ENCODE data around the gene VOPP1. TPM values are rescaled to one million over a fixed set of nuclear protein-coding genes. Genes with fewer than 3 reads are reported as not detected.

Gene VOPP1
- total and polyA plus RNA-seq, 12 donors, result 9.3 to 42.9 (median 22.8) TPM

GRCh38 chr7:55458351-55458750, 114.0 kb downstream of the VOPP1 start:
- ATAC-seq, result no peak
- Histone ChIP-seq H3K36me3 (peaks cover 0 to under 1% (median 0%) of the 10 kb centered on the region in 9 donors), H3K27ac (no peak overlapping the region), H3K9me3 (peaks cover 0 to 58% (median 3%) of the 10 kb centered on the region in 11 donors), H3K4me1 (no peaks in the 10 kb centered on the region), H3K27me3 (no peaks in the 10 kb centered on the region), H3K4me3 (no peak overlapping the region)
- WGBS, 2 donors, result 78 to 92% methylated on average over 1 of the region's 1 CpG
- no peak for DNase-seq
- no peak for TF ChIP-seq CTCF (IDR thresholded peaks at IDR 0.05)
- intact Hi-C loops (cut with DNase I), result no loop called here

DNA sequence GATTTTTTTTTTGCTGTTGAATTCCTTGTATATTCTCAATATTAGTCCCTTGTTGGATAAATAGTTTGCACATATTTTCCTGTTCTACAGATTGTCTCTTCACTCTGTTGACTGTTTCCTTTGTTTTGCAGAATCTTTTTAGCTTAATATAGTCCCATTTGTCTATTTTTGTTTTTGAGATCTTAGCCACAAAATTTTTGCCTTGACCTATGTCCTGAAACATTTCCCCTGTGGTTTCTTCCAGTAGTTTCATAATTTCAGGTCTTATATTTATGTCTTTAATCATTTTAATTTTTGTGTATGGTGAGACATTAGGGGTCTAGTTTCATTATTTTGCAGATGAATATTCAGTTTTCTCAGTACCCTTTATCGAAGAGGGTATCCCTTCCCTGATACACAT, 114.5 kb downstream of the VOPP1 start:
- Histone ChIP-seq H3K4me1 (no peaks in the 10 kb centered on the region), H3K9me3 (peaks cover 0 to 58% (median 3%) of the 10 kb centered on the region in 11 donors), H3K36me3 (no peaks in the 10 kb centered on the region), H3K4me3 (no peak overlapping the region), H3K27me3 (no peaks in the 10 kb centered on the region), H3K27ac (no peak overlapping the region)
- TF ChIP-seq CTCF (IDR thresholded peaks at IDR 0.05), result no peak
- 98 to 100% methylated on average over 1 of the region's 1 CpG for WGBS, 2 donors
- DNase-seq, result no peak
- intact Hi-C loops (cut with DNase I), result no loop called here
- ATAC-seq, result no peak

DNA sequence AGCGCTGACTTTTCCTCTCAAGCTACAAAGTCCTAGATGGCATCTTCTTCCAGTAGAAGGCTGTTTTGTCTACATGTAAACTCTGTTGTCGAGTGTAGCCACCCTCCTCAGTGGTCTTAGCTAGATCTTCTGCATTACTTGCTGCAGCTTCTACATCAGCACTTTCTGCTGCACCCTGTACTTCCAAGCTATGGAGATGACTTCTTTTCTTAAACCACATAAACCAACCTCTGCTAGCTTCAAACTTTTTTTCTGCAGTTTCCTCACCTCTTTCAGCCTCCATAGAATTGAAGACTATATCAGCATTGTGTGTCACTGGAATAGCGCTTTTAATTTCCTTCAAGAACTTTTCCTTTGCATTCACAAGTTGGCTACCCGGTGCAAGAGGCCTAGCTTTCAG, 119.3 kb downstream of the VOPP1 start:
- 83 to 94% methylated on average over 4 of the region's 4 CpGs for WGBS, 2 donors
- no peak overlapping the region for H3K27ac ChIP-seq
- DNase-seq, result no peak
- no peaks in the 10 kb centered on the region for H3K4me1 ChIP-seq
- H3K9me3 ChIP-seq, result peaks cover 0 to 27% (median 0%) of the 10 kb centered on the region in 11 donors
- intact Hi-C loops (cut with DNase I), result no loop called here
- H3K4me3 ChIP-seq, result no peak overlapping the region
- peaks cover 0 to 7% (median 0%) of the 10 kb centered on the region in 9 donors for H3K36me3 ChIP-seq
- no peak for TF ChIP-seq CTCF (IDR thresholded peaks at IDR 0.05)
- peaks cover 0 to 17% (median 12%) of the 10 kb centered on the region in 7 donors for H3K27me3 ChIP-seq
- ATAC-seq, result no peak

DNA sequence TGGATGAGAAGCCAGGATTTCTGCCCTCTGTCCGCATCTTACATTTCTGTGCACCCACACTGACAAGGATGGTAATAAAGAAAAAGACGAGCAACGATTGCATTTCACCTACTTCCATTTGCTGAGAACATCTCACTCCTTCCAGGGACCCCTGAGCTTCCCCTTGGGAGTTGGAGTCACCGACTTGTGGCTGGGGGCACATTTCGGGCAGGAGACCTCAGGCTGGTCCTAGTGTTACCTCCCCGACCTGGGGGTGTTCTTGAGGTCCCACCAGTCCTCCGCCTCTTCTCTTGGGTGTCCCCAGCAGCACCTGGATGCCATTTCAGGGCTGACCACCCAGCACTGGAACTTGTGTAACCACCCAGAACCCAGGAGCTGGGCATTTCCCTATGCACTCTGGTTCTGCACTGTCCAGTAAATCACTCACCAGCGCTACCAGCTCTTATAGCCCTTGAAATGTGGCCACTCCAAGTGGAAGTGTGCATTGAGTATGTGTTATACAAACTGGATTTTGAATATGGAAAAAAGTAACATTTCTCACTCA, 122.2 kb downstream of the VOPP1 start:
- intact Hi-C loops (cut with DNase I), result no loop called here

More for the DNA sequence above, 122.2 kb downstream of the VOPP1 start:
- Histone ChIP-seq H3K36me3 (peaks cover 0 to 7% (median 0%) of the 10 kb centered on the region in 9 donors), H3K4me1 (peaks cover 0 to 9% (median 0%) of the 10 kb centered on the region in 9 donors), H3K27me3 (peaks cover 0 to 21% (median 12%) of the 10 kb centered on the region in 7 donors), H3K27ac (no peak overlapping the region), H3K4me3 (no peak overlapping the region), H3K9me3 (peaks cover 0 to 6% (median 0%) of the 10 kb centered on the region in 11 donors)
- 91 to 96% methylated on average over 8 of the region's 8 CpGs for WGBS, 2 donors
- ATAC-seq, result no peak
- TF ChIP-seq CTCF (IDR thresholded peaks at IDR 0.05), result no peak
- no peak for DNase-seq
